NCI-H187 treated with DMSO at 0.1 percent for 48 hours (cell line): ENCODE results near the gene IFITM10.

Experiments used
- DNase-seq: peaks from one replicate; lab custom pipeline; 2025; lab: John Stamatoyannopoulos, UW

Gene IFITM10

GRCh38 chr11:1750481-1750839 lies at the start of gene IFITM10:
Gene IFITM10 (minus strand): TSS chr11:1750595. CDS start chr11:1750442, 153 bp downstream.
- DNase-seq: no peak

DNA sequence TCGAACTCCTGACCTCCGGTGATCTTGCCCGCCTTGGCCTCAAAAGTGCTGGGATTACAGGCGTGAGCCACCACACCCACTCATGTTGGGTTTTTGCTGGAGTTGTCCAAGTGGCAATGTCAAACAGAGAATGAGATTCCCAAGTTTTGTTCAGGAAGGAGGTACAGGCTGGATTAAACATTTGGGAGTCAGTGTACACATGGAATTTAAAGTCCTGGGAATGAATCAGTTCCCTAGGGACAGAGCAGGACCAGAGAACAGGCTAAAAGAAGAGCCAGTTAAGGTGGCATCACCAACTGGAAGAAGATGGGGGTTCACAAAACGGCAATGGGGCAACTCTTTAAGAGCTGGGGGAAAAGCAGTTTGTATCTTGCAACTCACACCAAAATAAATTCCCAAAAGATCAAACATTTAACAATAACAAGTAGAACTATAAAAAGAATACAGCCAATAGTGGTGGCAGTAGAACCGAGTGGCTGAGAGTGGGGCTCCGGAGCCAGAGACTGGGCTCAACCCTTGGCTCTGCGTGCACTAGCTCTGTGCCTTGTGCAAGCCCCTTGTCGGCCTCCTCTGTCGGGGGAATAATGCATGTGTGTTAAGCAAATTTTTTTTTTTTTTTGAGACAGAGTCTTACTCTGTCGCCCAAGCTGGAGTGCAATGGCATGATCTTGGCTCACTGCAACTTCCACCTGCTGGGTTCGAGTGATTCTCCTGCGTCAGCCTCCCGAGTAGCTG lies 47.2 kb upstream of the IFITM10 start:
- no peak for DNase-seq

DNA sequence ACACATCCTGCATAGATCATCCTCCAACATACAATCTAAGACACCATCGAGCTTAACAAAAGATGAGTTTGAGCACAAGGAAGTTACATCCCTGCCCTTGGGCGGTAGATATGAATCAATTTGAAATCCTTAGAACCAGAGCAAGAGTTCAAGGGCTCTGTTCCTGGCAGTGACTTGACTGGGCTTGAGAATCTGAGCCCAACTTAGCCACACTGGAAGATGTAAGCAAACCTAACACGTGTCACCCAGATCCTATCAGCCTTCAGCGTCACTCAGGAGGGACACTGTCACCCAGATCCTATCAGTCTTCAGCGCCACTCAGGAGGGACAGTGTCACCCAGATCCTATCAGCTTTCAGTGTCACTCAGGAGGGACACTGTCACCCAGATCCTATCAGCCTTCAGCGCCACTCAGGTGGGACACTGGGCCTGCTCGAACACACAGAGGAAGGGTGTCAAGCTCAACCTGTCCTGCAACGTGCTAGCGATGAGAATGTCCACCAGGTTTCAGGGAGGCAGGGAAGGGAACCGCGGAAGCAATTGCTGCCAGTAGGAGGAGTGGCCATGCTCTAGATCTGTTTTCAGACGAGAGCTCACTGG lies 46.1 kb upstream of the IFITM10 start:
- no peak for DNase-seq

DNA sequence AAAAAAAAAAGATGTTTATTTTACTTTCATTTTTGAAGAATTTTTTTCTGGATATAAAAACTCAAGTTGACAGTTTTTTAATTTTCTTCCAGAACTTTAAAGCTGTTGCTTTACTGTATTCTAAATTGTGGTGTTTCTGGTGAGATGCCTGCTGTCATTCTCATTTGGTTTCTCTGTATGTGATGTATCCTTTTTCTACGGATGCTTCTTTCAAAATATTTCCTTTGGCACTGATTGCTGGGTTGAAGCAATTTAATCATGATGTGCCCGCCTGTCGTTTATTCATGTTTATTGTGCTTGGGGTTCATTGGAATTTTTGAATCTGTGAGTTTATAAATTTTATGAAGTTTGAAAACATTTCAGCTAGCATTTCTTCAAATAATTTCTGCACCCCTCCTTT lies 42.7 kb upstream of the IFITM10 start:
- DNase-seq: no peak

GRCh38 chr11:1792461-1792860 lies 42.1 kb upstream of the IFITM10 start:
- DNase-seq: no peak

GRCh38 chr11:1791912-1792311 lies 41.5 kb upstream of the IFITM10 start:
- no peak for DNase-seq

DNA sequence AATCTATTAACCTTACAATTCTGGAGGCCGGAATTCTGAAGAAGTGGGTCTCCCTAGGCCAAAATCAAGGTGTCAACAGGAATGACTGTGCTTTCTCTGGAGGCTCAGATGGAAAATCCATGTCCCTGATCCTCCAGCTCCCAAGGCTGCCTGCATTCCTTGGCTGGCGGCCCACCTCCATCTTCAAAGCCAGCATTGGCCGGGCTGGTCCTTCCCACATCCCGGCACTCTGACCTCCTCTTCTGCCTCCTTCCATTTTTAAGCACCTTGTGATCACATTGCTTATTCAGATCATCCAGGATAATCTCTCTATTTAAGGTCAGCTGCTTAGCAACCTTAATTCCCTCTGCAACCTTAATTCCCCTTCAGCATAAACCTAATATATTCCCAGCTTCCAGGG lies 36.1 kb upstream of the IFITM10 start:
- no peak for DNase-seq

- DNase-seq: no peak
Observed at GRCh38 chr11:1785749-1786413, 35.5 kb upstream of the IFITM10 start.

DNA sequence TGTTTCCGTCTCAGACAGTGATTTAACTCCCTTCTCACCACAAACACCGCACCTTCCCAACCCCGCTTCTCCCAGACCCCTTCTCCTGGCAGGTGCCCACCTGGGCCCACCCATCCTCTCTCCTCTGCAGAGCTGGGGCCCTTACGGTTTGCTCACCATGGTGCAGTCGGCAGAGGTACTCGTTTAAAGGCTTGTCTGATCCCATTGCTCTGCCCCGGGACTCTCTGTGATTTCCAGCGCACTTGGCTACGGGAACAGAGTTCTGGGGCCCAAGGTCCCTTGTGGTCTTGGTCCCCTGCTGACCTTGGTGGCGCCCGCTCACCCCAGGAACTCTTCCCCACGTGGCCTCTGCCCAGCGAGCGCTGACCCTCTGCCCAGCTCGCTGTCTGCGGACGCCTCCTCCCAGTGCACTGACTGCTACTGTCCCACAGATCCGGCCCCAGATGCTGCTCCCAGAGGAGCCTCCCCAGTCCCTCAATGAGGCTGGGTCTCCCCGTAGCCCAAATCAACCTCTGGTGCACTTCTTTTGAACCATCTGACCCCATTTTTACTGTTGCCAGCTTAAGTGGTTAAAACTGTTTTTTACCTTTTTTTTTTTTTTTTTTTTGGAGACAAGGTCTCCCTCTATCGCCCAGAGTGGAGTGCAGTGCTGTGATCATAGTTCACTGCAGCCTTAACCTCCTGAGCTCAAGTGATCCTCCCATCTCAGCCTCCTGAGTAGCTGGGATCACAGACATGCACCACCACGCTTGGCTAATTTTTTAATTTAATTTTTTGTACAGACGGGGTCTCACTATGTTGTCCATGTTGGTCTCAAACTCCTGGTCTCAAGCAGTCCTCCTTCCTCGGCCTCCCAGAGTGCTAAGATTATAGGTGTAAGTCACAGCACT lies 34.6 kb upstream of the IFITM10 start:
- DNase-seq: no peak

DNA sequence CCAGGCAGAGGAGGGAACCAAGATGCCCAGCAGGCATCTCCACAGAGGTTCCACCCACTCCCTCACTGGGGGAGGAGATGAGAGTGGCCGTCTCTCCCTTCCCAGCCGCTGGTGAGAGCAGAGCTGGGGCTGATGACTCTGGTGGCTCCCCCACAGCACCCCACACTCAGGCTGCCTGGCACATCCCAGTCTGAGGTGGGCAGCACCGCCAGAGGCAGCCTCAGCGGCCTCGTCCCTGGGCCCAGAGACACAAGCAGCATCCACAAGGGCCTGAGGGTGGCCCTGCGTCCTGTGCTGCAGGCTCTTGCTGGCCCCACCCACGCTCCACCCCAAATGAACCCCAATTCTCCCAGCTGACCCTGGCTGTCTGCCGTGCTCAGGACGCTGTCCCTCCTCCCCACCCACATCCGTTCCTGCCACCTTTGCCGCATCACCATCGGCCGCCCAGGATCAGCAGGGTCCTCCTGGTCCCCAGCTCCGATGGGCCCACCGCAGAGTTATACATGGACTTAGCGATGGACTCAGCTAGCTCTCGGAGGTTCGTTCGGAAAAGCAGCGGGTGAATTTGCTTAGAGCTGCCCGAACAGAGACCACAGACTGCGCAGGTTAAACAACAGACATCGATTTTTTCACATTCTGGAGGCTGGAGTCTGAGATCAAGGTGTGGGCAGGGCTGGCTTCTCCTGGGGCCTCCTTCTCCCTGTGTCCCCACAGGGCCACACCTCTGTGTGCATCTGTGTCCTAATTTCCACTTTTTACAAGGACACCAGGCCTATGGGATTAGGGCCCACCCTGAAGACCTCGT lies 33.5 kb upstream of the IFITM10 start:
- no peak for DNase-seq

- no peak for DNase-seq
Observed at GRCh38 chr11:1782831-1783724, 32.7 kb upstream of the IFITM10 start.

DNA sequence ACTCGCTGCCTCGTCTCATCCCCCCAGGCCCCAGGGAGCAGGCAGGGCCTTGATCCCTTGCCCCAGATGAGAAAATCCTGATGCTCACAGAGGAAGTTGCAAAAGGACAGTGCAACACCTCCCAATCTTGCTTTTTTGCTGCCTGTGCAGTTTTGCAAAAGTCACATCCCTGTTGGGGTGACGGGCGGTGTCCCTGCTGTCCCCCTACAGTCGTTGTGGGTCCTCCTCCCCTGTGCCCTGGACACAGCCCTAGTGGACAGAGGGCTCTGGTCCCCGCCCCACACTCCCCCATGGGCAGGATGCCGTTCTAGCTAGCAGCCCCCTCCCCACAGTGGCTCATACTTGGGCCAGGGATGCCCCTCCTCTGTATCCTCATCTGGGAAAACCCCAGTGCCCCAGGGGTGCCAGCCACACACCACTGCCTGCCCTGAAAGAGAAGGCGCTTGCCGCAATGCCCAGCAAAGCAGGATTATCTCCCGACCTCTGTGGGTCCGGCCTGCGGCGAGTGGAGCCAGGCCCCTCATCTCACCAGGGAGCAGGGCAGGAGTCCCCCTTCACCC lies 31.7 kb upstream of the IFITM10 start:
- DNase-seq: no peak

GRCh38 chr11:1781593-1781975 lies 31.2 kb upstream of the IFITM10 start:
- DNase-seq: no peak

- no peak for DNase-seq
Observed at GRCh38 chr11:1780700-1781592, 30.6 kb upstream of the IFITM10 start.

- DNase-seq: no peak
Observed at GRCh38 chr11:1779806-1780699, 29.7 kb upstream of the IFITM10 start.

- DNase-seq: no peak
Observed at GRCh38 chr11:1779034-1779805, 28.8 kb upstream of the IFITM10 start.
